ENCODE data around the gene C5orf15.

The C5orf15 gene

DNA sequence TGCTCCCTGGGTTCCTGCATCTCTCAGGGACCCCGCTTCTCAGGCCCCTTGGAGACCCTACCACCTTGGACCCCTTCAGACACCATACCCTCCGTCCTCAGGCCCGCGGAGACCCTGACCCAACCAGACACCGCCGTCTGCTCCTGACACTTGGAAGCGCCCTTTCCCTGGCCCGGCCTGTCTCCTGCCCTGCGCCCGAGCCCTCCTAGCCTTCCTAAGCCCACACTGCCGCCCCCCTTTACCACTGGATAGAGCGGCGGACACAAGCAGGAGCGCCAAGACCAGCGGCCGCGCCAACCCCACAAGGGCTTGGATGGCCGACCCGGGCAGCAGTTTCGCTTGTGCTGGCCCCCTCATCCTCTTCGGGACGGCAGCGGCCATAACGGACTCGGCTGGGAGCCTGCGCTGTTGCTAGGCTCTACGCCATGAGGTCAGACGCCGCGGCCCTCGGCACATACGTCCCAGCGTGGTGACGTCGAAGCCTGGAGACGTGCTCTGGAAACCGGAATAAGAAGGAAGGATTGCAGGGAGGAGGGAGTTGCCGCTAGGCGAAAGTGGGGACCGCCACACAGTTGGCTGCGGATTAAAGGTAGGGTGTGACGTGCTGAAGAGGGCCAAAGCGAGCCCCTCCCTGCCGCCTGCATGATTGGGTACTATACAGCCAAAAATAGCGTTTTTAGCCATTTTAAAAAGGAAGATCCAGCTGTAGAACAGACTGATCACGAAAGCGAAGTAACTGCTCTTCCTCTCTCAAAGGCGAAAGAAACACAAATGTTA lies at the start of gene C5orf15:
Gene C5orf15, minus strand, starts transcription at position 422 of the 777 bp plus-strand sequence. Its CDS starts 41 bp downstream, at position 381.
- DNase-seq (ENCODE audit: low read depth): peak; percentile 90

GRCh38 chr5:134008266-134008749 lies 39.9 kb upstream of the C5orf15 start:
- no peak for DNase-seq (ENCODE audit: low read depth)

DNA sequence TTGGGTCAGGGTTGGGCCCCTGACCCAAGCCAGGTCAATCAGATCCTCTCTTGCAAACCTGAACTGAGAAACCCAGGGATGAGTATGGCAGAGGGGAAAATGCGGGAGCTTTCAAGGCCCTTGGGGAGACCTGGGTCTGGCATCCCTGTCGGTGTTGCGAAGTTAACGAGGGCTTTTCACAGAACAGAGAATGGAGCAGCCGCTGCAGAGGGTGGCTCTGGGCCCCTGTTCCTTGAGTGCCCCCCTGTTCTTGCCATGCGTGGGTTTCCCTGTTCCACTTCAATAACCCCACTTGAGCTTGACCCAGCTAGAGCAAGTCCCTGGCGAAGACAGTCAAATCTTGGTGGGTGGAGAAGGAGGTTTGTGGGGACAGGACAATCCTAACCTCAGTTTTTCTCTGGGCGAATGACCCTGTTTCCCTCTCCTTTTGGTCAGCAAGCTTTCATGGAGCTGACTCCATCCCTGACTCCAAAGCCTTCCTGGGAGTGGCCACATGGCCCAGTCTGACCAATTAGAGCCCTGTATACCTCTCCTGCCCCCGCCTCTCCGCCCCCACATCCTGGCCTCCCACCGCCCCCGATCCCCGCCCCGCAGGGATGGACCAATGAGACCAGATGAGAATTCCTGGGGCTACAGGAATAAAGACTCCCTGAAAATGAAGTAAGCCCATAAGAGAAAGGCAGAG lies 39.3 kb upstream of the C5orf15 start:
- no peak for DNase-seq (ENCODE audit: low read depth)

DNA sequence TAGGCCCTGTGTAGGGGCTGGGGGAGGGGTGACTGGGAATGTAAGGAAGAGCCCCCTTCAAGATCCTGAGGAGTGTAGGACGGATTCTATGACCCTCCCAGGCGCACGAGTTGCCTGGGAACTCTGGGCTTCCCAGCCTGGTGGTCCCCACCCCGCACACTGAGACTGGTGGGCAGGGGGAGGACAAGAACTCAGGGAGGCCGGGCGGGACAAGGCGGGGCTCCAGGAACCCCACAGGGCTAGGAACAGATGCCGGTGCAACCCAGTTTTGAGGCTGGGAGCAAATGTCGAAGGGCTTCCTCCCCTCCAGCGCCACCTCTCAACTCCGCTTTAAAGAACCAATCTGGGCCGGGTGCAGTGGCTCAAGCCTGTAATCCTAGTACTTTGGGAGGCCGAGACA lies 37.7 kb upstream of the C5orf15 start:
- no peak for DNase-seq (ENCODE audit: low read depth)

GRCh38 chr5:134005417-134006061 lies 37.1 kb upstream of the C5orf15 start:
- no peak for DNase-seq (ENCODE audit: low read depth)

- DNase-seq (ENCODE audit: low read depth): peak; percentile 71
These were observed 36.4 kb upstream of the C5orf15 start, which contains the start of gene VDAC1 for GRCh38 chr5:134004626-134005416. Gene VDAC1, minus strand, starts transcription at chr5:134004975. Its CDS starts 11,963 bp downstream, at chr5:133993012.

DNA sequence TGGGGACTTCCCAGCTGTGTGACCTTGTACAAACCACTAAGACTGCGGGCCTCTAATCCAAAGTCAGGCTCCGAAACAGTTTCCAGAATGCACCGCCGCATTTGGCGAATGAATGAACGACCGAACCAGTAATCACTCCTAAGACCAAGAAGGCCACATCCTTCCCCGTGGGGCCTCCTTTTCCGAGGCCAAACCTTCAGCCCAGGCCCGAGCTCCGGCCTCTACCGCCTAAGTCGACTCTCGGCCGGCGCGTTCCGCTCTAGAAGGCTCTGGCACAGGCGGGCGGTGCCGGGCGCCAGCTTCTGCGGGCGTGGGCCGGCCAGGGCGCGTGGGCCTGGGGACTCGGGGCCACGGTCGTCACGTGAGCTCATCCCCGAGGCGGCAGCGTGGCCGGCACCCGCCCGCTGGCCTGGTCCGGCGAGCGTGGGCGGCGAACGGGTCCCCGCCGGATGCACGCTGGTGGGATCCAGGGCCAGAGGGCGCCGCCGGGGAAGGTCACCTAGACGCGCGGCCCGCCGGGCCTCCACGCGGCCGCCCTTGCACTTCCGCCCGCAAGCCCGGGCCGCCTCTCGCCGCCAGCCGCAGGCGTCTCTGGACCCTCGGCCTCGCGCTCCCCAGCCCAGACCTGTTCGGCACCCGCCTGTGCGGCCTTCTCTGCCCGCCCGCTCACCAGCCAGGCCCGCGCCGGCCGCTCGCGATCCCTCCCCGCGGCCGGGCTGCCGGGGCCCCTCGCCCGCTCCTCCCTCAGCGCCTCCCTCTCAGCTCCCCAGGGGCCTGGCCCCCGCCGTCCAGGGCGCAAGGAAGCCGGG lies 35.6 kb upstream of the C5orf15 start:
- peak; percentile 35 for DNase-seq (ENCODE audit: low read depth)

GRCh38 chr5:134003064-134003816 lies 34.8 kb upstream of the C5orf15 start:
- DNase-seq (ENCODE audit: low read depth): no peak

- no peak for DNase-seq (ENCODE audit: low read depth)
These were observed 33.7 kb upstream of the C5orf15 start for GRCh38 chr5:134001938-134002731.

DNA sequence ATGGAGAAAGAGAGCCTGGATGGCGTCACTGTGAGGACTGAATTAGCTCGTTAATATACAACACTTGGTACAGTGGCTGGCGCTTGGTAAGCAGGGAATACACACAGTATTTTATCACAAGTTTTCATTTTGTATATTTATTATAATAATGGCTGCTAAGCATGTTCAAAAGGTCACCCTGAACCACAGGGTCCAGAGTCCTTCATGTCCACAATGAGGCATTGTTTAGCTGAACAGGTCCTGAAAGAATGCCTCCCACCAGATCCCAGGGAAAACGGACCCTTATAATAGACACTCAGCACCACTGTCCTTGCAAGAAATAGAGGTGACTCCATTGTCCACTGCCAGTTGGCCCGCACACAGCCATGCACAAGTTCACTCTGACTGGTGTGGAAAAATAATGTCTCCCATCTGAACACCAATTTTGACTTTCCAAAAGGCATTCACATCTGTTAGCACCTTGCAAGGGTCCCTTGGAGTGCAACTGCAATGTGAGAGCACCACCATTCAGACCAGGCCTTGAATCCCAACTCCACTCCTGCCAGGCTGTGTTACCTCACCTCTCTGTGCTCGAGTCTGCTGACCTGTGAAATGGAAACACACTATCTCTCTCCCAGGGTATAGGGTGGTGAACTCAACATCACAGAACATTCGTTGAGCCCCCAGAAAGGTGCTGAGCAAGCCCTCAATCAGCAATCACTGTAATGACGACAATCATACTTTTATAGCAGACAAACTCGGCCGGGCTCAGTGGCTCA lies 32.5 kb upstream of the C5orf15 start:
- DNase-seq (ENCODE audit: low read depth): no peak

DNA sequence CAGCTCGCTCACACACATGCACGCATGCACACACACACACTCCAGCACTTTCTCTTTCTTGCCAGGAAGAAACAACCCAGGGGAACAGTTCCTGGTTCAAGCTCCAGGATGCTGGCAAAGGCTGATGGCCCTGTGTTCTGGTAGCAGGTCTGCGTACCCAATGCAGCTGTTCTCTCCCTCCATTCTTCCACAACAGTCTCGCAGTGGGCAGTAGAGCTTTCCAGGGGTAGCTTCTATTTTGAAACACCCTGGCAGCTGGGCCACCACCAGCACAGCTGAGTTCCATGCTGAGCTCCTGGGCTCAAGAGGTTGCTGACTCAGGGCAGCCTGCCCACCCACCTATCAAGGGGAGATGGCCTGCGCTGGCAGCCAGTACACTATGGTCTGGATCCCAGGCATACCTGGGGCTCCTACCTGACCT lies 31.7 kb upstream of the C5orf15 start:
- no peak for DNase-seq (ENCODE audit: low read depth)

DNA sequence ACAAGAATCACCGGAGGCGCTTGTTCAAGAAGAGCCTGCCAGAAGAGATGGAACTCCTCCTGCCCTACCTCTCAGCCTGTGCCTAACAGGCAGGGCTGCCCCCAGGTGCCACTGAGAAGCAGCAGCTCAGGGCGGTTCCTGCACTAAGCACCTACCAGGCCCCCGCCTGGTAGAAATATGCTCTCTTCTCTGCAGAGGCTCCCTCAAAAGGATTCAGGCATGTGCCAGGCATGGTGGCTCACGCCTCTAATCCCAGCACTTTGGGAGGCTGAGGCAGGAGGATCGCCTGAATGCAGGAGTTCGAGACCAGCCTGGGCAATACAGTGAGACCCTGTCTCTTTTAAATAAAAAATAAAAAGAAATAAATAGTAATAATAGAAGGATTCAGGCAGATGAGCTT lies 30.4 kb upstream of the C5orf15 start:
- no peak for DNase-seq (ENCODE audit: low read depth)

DNA sequence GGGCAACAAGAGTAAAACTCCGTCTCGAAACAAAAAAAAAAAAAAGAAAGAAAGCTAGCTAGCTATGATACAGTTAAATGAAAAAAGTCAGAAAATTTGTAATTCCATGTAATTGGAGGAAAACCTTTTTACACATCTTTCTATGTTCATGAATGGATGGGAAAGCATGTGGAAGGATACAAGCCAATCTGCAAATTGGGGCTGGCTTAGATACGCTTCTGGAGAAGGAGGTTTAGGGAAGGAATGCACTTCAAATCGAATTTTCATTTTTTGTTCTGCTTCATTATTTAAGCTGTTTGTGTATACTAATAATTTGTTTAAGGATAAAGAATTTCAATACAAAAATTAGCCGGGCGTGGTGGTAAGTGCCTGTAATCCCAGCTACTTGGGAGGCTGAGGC lies 29.6 kb upstream of the C5orf15 start:
- DNase-seq (ENCODE audit: low read depth): no peak

- no peak for DNase-seq (ENCODE audit: low read depth)
These were observed 28.3 kb upstream of the C5orf15 start for GRCh38 chr5:133996683-133997252.

DNA sequence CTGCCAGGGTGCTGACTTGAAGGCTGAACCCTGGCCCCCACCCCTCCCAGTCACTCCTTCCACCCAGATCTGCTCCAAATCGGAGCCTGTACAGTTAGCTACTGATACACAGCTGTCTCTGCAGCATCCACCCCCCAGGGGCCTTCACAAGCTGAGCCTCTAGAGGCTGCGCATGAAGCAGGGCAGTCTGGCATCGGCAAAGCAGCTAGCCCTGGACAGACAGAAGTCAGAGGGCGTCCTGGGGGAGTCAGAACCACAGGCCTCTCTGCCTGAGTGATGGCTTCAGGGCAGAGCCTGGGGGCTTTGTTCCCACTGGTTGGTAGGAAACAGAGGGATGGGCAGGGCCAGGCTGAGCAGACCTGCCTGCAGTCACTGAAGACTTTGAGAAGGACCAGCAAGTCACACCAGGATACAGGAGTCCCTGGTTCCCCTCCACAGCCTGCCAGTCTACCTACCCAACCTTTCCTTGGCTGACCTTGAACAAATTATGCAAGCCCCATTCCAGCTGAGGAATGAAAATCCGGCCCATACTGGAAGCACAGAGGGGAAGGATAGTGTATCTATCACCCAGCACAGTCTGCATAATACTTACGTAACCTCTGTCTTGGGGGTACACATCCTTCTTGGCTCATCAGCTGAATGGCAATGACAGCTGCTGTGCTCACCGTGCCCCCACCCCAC lies 27.6 kb upstream of the C5orf15 start:
- no peak for DNase-seq (ENCODE audit: low read depth)

GRCh38 chr5:133995341-133995740 lies 26.9 kb upstream of the C5orf15 start:
- DNase-seq (ENCODE audit: low read depth): no peak

- DNase-seq (ENCODE audit: low read depth): no peak
These were observed 26.5 kb upstream of the C5orf15 start for GRCh38 chr5:133994990-133995333.

All from activated T-cell treated with anti-CD3 and anti-CD28 coated beads for 24 hours (primary cell).